ENCODE data around the gene GABPB1.

GRCh38 chr15:50365971-50366370, 11.0 kb upstream of the GABPB1 start:
- no peak for TF ChIP-seq CTCF (conservative IDR thresholded peaks at IDR 0.05; ENCODE audit: low read length)
- no peak for TF ChIP-seq EZH2phosphoT487 (IDR thresholded peaks at IDR 0.05; ENCODE audit: borderline replicate concordance)

All from Loucy (cell line).